HG03469 (cell line): Measurements from ENCODE around the gene FAM228B.
"Not testable (repeated sequence)": the region's sequence is repeated elsewhere in the genome, so short reads cannot be mapped to it uniquely, and the experiment has no call there.

Source experiments
- ATAC-seq: cut with Tn5 transposase; IDR thresholded peaks from one replicate; pipeline ENCODE4 v1.9.1; 2021; ENCODE audit warnings: mild to moderate bottlenecking, moderate library complexity, moderate number of reproducible peaks; ENCODE audit not compliant: unreplicated experiment

The FAM228B gene

GRCh38 chr2:24101992-24102391 is 21.3 kb upstream of the FAM228B start:
- ATAC-seq, result no peak

- ATAC-seq, result no peak
Measured at GRCh38 chr2:24102677-24103076, 20.6 kb upstream of the FAM228B start.

GRCh38 chr2:24104110-24104650 is 19.1 kb upstream of the FAM228B start:
- no peak for ATAC-seq

GRCh38 chr2:24104906-24105305 is 18.4 kb upstream of the FAM228B start:
- no peak for ATAC-seq

GRCh38 chr2:24105816-24106215 is 17.5 kb upstream of the FAM228B start:
- no peak for ATAC-seq

GRCh38 chr2:24106786-24107185 is 16.5 kb upstream of the FAM228B start:
- no peak for ATAC-seq

GRCh38 chr2:24107336-24107735 is 15.9 kb upstream of the FAM228B start:
- no peak for ATAC-seq

- not testable (repeated sequence) for ATAC-seq
Measured at GRCh38 chr2:24109431-24109830, 13.8 kb upstream of the FAM228B start.

GRCh38 chr2:24110660-24111303 is 12.5 kb upstream of the FAM228B start:
- no peak for ATAC-seq

GRCh38 chr2:24111407-24111901 is 11.8 kb upstream of the FAM228B start:
- ATAC-seq, result no peak

GRCh38 chr2:24115057-24115456 is 8.2 kb upstream of the FAM228B start:
- no peak for ATAC-seq

- ATAC-seq, result no peak
Measured at GRCh38 chr2:24117902-24118301, 5.4 kb upstream of the FAM228B start.

- no peak for ATAC-seq
Measured at GRCh38 chr2:24121066-24121465, 2.2 kb upstream of the FAM228B start.

GRCh38 chr2:24121469-24121868 is 1.8 kb upstream of the FAM228B start:
- no peak for ATAC-seq

GRCh38 chr2:24122366-24123194 is 689 bp upstream of the FAM228B start:
- ATAC-seq, result no peak

- no peak for ATAC-seq
Measured at GRCh38 chr2:24123922-24124580, 782 bp downstream of the FAM228B start.

GRCh38 chr2:24125956-24126355 is 2.7 kb downstream of the FAM228B start:
- ATAC-seq, result no peak

GRCh38 chr2:24132543-24132942 is 9.3 kb downstream of the FAM228B start:
- no peak for ATAC-seq

- not testable (repeated sequence) for ATAC-seq
Measured at GRCh38 chr2:24140305-24140704, 17.0 kb downstream of the FAM228B start.

- ATAC-seq, result no peak
Measured at GRCh38 chr2:24147364-24147763, 24.1 kb downstream of the FAM228B start.
